Fibroblast of lung (primary cell): ENCODE results near the gene TRAF3. TPM values are rescaled to one million over a fixed set of nuclear protein-coding genes. Genes with fewer than 3 reads are reported as not detected.
A peak's percentile ranks its signal among the peaks of the same experiment; 100 is the strongest.

Experiments used
- DNase-seq, 2 donors: peaks; one replicate each; pipeline versions ENCODE4 v3.0.0 to v3.0.0-alpha.2; 2010; ENCODE audit warnings: low read depth in 2 of 2
- H2AFZ ChIP-seq: 2 replicates; pipeline ENCODE4 v1.5.1; 2012; ENCODE audit warnings: low read length, control low read depth, inconsistent platforms
- H3K27ac ChIP-seq: 2 replicates; pipeline ENCODE4 v1.5.1; 2011; ENCODE audit warnings: low read length, control low read depth; ENCODE audit not compliant: insufficient read depth
- H3K27me3 ChIP-seq: 2 replicates; pipeline ENCODE4 v1.5.1; 2011; ENCODE audit warnings: mild to moderate bottlenecking, low read length; ENCODE audit not compliant: control insufficient read depth, insufficient read depth
- H3K36me3 ChIP-seq: 2 replicates; pipeline ENCODE4 v1.5.1; 2011; ENCODE audit warnings: low read length; ENCODE audit not compliant: control insufficient read depth, insufficient read depth
- H3K4me1 ChIP-seq: 2 replicates; pipeline ENCODE4 v1.5.1; 2011; ENCODE audit warnings: low read length; ENCODE audit not compliant: control insufficient read depth, insufficient read depth; ENCODE audit errors: extremely low read depth
- H3K4me2 ChIP-seq: 2 replicates; pipeline ENCODE4 v1.5.1; 2011; ENCODE audit warnings: low read length, control low read depth; ENCODE audit not compliant: insufficient read depth; ENCODE audit errors: extremely low read depth
- H3K4me3 ChIP-seq, 4 experiments: fragments of 200-600 bp in 1 of 4; sonication (generic) in 1 of 4; replicated peaks in 1 of 4; 2 replicates each; pipeline ENCODE4 v1.5.1; 2011 to 2016; ENCODE audit warnings: low read length in 4 of 4, low read depth in 3 of 4, mild to moderate bottlenecking in 3 of 4, control low read depth in 2 of 4, inconsistent platforms in 1 of 4, mixed read lengths in 1 of 4; ENCODE audit not compliant: insufficient read depth in 1 of 4; ENCODE audit errors: control extremely low read depth in 1 of 4
- H3K79me2 ChIP-seq: 2 replicates; pipeline ENCODE4 v1.5.1; 2012; ENCODE audit warnings: mild to moderate bottlenecking, low read length, inconsistent platforms; ENCODE audit not compliant: control insufficient read depth, insufficient read depth
- H3K9ac ChIP-seq: 2 replicates; pipeline ENCODE4 v1.5.1; 2011; ENCODE audit warnings: mild to moderate bottlenecking, low read length, control low read depth; ENCODE audit not compliant: insufficient read depth
- H3K9me3 ChIP-seq: 2 replicates; pipeline ENCODE4 v1.5.1; 2012; ENCODE audit warnings: low read depth, low read length; ENCODE audit not compliant: control insufficient read depth, insufficient read depth
- H4K20me1 ChIP-seq: 2 replicates; pipeline ENCODE4 v1.5.1; 2011; ENCODE audit warnings: low read length; ENCODE audit not compliant: control insufficient read depth, insufficient read depth; ENCODE audit errors: extremely low read depth
- CTCF ChIP-seq, 2 donors: IDR thresholded peaks in 1 of 2; conservative IDR thresholded peaks in 1 of 2; 1 replicate in 1 of 2; 2 replicates in 1 of 2; pipeline ENCODE4 v1.5.1; 2011 to 2012; ENCODE audit warnings: low read length in 2 of 2, control low read depth in 1 of 2, inconsistent platforms in 1 of 2, low read depth in 1 of 2, mild to moderate bottlenecking in 1 of 2
- EZH2 ChIP-seq: IDR thresholded peaks from 2 replicates; pipeline ENCODE4 v1.5.1; 2012; ENCODE audit warnings: low read length, control low read depth, mild to moderate bottlenecking; ENCODE audit errors: missing control alignments
- polyA plus RNA-seq, 2 donors: library from polyadenylated mRNA; depleted of rRNA in 1 of 2; stranded (reverse) in 1 of 2; unstranded in 1 of 2; fragments of >200 nt; gene quantifications; 2 replicates each; pipeline ENCODE4 v1.2.1, GENCODE V29; 2011 to 2012; ENCODE audit warnings: missing spikeins in 1 of 2
- total RNA-seq: library from RNA; depleted of rRNA; stranded (reverse); fragments of >200 nt; gene quantifications from 2 replicates; pipeline ENCODE4 v1.2.1, GENCODE V29; 2014

The TRAF3 gene
- total and polyA plus RNA-seq, 2 donors (not counting 1 experiment from before 2014, with no cell fraction given) = 12.1 to 14.4 TPM

GRCh38 chr14:102923201-102923924 lies 146.1 kb downstream of the TRAF3 start:
- peak overlapping the region in 1 of 4 experiments; percentile 32 for H3K4me3 ChIP-seq

GRCh38 chr14:102923925-102924486 lies 146.8 kb downstream of the TRAF3 start:
- no peak overlapping the region for H3K27ac ChIP-seq
- H3K79me2 ChIP-seq = no peaks in the 10 kb centered on the region
- H3K4me1 ChIP-seq = peaks cover 4% of the 10 kb centered on the region
- no peaks in the 10 kb centered on the region for H3K9me3 ChIP-seq
- no peak overlapping the region for H3K4me3 ChIP-seq
- no peak overlapping the region for H3K9ac ChIP-seq
- H4K20me1 ChIP-seq = no peaks in the 10 kb centered on the region
- peaks cover 51% of the 10 kb centered on the region for H3K27me3 ChIP-seq
- TF ChIP-seq CTCF (conservative IDR thresholded peaks at IDR 0.05 in 1 of 2, IDR thresholded peaks at IDR 0.05 in 1 of 2; ENCODE audit: low read depth in 1 of 2, low read length in 2 of 2) (no peak), EZH2 (no peak)
- no peak for DNase-seq
- no peak overlapping the region for H3K4me2 ChIP-seq
- H2AFZ ChIP-seq = no peak overlapping the region
- no peaks in the 10 kb centered on the region for H3K36me3 ChIP-seq

More at GRCh38 chr14:102923201-102923924, 146.1 kb downstream of the TRAF3 start:
- H3K4me2 ChIP-seq = peak overlapping the region; percentile 35
- DNase-seq = no peak
- no peaks in the 10 kb centered on the region for H3K4me1 ChIP-seq
- H4K20me1 ChIP-seq = no peaks in the 10 kb centered on the region
- no peaks in the 10 kb centered on the region for H3K79me2 ChIP-seq
- no peaks in the 10 kb centered on the region for H3K36me3 ChIP-seq
- peak; percentile 94 for TF ChIP-seq EZH2
- no peak for TF ChIP-seq CTCF (conservative IDR thresholded peaks at IDR 0.05 in 1 of 2, IDR thresholded peaks at IDR 0.05 in 1 of 2; ENCODE audit: low read depth in 1 of 2, low read length in 2 of 2)
- no peak overlapping the region for H3K9ac ChIP-seq
- H2AFZ ChIP-seq = no peak overlapping the region
- H3K9me3 ChIP-seq = no peaks in the 10 kb centered on the region
- H3K27me3 ChIP-seq = peaks cover 44% of the 10 kb centered on the region
- no peak overlapping the region for H3K27ac ChIP-seq

GRCh38 chr14:102924632-102925588 lies 147.7 kb downstream of the TRAF3 start:
- H3K4me2 ChIP-seq = no peak overlapping the region
- no peaks in the 10 kb centered on the region for H3K79me2 ChIP-seq
- H2AFZ ChIP-seq = no peak overlapping the region
- H3K9ac ChIP-seq = no peak overlapping the region
- no peaks in the 10 kb centered on the region for H4K20me1 ChIP-seq
- no peaks in the 10 kb centered on the region for H3K9me3 ChIP-seq
- TF ChIP-seq EZH2 (no peak), CTCF (conservative IDR thresholded peaks at IDR 0.05 in 1 of 2, IDR thresholded peaks at IDR 0.05 in 1 of 2; ENCODE audit: low read depth in 1 of 2, low read length in 2 of 2) (peak in 1 of 2 donors; percentile 28)
- no peak overlapping the region for H3K4me3 ChIP-seq
- H3K4me1 ChIP-seq = peaks cover 5% of the 10 kb centered on the region
- no peak overlapping the region for H3K27ac ChIP-seq
- H3K27me3 ChIP-seq = peaks cover 60% of the 10 kb centered on the region
- no peaks in the 10 kb centered on the region for H3K36me3 ChIP-seq
- no peak for DNase-seq
